Vagina (tissue), 2 donors: Measurements from ENCODE around the gene KCNJ15. TPM values are rescaled to one million over a fixed set of nuclear protein-coding genes. Genes with fewer than 3 reads are reported as not detected.
A peak's percentile ranks its signal among the peaks of the same experiment; 100 is the strongest.

Experiments
- DNase-seq, 2 donors: peaks; one replicate each; pipeline ENCODE4 v3.0.0-alpha.2; 2017; ENCODE audit errors: extremely low spot score in 2 of 2
- H3K27ac ChIP-seq: fragments of 200-600 bp; sonication (generic); one replicate; pipeline ENCODE4 v1.5.1; 2019
- H3K27me3 ChIP-seq: fragments of 200-600 bp; sonication (generic); one replicate; pipeline ENCODE4 v1.5.1; 2019
- H3K36me3 ChIP-seq, 2 donors: fragments of 200-600 bp; sonication (generic); one replicate each; pipeline ENCODE4 v1.5.1; 2017 to 2019
- H3K4me1 ChIP-seq: fragments of 200-600 bp; sonication (generic); one replicate; pipeline ENCODE4 v1.5.1; 2019
- H3K4me3 ChIP-seq, 2 donors: fragments of 200-600 bp; sonication (generic); 1 replicate in 1 of 2; 2 replicates in 1 of 2; pipeline ENCODE4 v1.5.1; 2016 to 2019
- H3K9me3 ChIP-seq: fragments of 200-600 bp; sonication (generic); one replicate; pipeline ENCODE4 v1.5.1; 2019
- POLR2A ChIP-seq, 2 donors: fragments of 450-650 bp; IDR thresholded peaks; one replicate each; pipeline ENCODE4 v1.6.1; 2017; ENCODE audit warnings: antibody characterized with exemption in 2 of 2, mild to moderate bottlenecking in 2 of 2, moderate library complexity in 2 of 2
- POLR2AphosphoS5 ChIP-seq, 2 donors: sonication (generic); formaldehyde crosslinking; IDR thresholded peaks; one replicate each; pipeline ENCODE4 v1.9.0; 2017; ENCODE audit warnings: antibody characterized with exemption in 2 of 2, mild to moderate bottlenecking in 2 of 2, low read depth in 1 of 2; ENCODE audit not compliant: insufficient read depth in 1 of 2
- intact Hi-C: fragments of 100-400 bp; cut with DNase I; formaldehyde crosslinking; loops from one replicate; pipeline ENCODE4 v1.15.1; 2023
- total RNA-seq: library from RNA; depleted of rRNA; stranded (reverse); fragments of >200 nt; gene quantifications from one replicate; pipeline ENCODE4 v1.2.3, GENCODE V29; 2016
- TF ChIP-seq, protein P1 (sequence below), 3 experiments: fragments of 450-650 bp in 2 of 3; fragments of 200-600 bp in 1 of 3; sonication (generic) in 1 of 3; IDR thresholded peaks; one replicate each; pipeline ENCODE4 v1.5.1; 2017 to 2019; ENCODE audit warnings: antibody characterized with exemption in 3 of 3, mild to moderate bottlenecking in 2 of 3, moderate library complexity in 2 of 3

The KCNJ15 gene
- total RNA-seq, 1 donor from 2014 or later: 12.3 TPM

DNA sequence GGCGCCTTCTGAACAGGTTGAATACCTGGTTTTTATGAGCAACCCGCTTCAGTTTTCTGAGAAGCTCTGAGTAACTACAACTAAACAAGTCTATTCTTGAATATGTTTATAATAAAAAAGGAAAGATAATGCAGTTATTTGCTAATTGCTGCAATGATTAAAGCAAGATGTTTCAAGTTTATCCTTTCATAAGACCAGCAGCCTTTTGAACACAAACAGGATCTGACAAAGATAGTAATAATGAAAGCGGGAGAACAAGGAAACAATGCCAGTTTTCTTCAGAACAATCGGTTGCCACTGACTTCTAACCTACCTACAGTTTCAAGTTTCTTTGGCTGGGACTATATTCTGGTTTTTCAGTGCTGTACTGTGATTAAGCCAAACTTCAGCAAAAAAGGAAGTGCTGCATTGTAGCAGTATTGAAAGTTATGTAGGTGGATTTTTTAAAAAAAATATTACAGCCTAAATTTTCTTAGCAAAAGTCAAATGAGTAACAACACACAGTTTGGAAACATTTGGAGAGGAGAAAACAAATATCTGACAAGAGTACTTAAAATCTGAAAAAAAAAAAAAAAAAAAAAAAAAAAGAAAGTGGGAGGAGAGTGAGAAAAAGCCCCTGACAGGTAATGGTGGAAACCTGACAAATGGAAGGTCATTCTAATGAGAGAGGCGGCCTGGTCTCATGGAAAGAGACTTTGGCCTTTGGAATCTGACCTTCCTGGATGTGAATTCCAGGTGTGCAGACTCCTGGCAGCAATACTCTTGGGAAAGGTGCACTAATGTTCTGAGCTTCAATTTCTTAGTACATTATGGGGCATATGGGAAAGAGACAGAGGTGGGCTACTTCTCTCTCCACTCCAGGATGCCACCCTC is 11.4 kb downstream of the KCNJ15 start:
- Histone ChIP-seq H3K36me3 (no peaks in the 10 kb centered on the region), H3K9me3 (no peaks in the 10 kb centered on the region), H3K27me3 (no peaks in the 10 kb centered on the region), H3K27ac (peak overlapping the region; percentile 48), H3K4me1 (peaks cover 53% of the 10 kb centered on the region), H3K4me3 (no peak overlapping the region)
- DNase-seq: no peak
- intact Hi-C loops: no loop called here
- TF ChIP-seq POLR2AphosphoS5 (IDR thresholded peaks at IDR 0.05; ENCODE audit: insufficient read depth in 1 of 2, low read depth in 1 of 2) (peak in 1 of 2 donors; percentile 78), POLR2A (IDR thresholded peaks at IDR 0.05) (no peak)
- TF ChIP-seq, protein P1, sequence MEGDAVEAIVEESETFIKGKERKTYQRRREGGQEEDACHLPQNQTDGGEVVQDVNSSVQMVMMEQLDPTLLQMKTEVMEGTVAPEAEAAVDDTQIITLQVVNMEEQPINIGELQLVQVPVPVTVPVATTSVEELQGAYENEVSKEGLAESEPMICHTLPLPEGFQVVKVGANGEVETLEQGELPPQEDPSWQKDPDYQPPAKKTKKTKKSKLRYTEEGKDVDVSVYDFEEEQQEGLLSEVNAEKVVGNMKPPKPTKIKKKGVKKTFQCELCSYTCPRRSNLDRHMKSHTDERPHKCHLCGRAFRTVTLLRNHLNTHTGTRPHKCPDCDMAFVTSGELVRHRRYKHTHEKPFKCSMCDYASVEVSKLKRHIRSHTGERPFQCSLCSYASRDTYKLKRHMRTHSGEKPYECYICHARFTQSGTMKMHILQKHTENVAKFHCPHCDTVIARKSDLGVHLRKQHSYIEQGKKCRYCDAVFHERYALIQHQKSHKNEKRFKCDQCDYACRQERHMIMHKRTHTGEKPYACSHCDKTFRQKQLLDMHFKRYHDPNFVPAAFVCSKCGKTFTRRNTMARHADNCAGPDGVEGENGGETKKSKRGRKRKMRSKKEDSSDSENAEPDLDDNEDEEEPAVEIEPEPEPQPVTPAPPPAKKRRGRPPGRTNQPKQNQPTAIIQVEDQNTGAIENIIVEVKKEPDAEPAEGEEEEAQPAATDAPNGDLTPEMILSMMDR (IDR thresholded peaks at IDR 0.05): no peak

DNA sequence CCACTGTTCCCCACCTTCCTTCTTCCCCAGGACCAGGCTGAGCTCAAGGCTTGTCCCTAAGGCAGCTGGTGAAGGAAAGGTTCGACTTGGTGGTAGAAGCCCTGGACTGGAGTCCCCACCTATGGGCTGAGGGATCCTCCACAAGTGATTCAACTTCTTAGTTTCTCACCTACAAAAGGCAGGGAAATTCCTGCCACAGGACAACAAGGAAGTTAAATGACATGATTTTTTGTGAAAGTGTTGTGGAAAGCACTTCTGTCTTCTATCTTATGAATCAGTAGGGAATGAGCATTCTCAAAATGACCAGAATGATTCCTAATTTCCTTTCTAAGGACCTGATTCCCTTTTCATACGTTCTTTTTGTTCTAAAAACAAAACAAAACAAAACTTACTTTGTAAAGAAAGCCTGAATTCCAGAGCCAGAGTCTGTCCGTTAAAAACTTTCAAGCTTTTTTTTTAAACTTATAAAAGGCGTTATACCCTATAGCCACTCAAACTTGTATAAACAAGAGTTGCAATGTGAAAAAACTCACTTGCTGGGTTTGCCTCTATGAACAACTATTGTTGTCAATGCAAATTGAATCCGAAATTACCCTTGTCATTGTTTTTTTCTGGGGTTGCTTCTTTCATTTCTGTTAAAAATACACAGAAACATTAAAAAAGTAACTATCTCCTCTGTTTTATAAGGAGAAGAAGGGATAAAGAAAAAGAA is 12.2 kb downstream of the KCNJ15 start:
- intact Hi-C loops: no loop called here
- Histone ChIP-seq H3K4me1 (peaks cover 53% of the 10 kb centered on the region), H3K36me3 (no peaks in the 10 kb centered on the region), H3K9me3 (no peaks in the 10 kb centered on the region), H3K27me3 (no peaks in the 10 kb centered on the region), H3K27ac (peak overlapping the region; percentile 47), H3K4me3 (no peak overlapping the region)
- no peak for DNase-seq
- TF ChIP-seq, protein P1 (IDR thresholded peaks at IDR 0.05): no peak
- TF ChIP-seq POLR2A (IDR thresholded peaks at IDR 0.05): no peak
- TF ChIP-seq POLR2AphosphoS5 (IDR thresholded peaks at IDR 0.05; ENCODE audit: insufficient read depth in 1 of 2, low read depth in 1 of 2): no peak

DNA sequence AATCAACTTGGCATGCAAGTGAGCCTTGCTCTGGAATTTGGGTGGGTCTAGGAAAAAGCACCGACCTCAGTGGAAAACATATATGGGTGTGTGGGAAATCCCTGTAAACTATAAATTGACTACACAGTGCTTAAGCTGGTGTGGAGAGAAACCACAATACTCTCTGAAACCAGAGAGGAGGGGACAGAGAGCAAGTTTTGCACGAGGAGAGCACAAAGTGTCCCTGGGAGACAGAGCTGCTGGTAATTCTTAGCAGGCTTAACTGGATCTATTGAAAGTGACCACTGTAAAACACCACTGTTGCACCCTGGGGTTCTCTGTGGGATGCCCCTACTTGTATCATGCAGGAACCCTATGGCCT is 12.8 kb downstream of the KCNJ15 start:
- H3K4me1 ChIP-seq: peaks cover 53% of the 10 kb centered on the region
- H3K36me3 ChIP-seq: no peaks in the 10 kb centered on the region
- DNase-seq: no peak
- H3K4me3 ChIP-seq: no peak overlapping the region
- no peaks in the 10 kb centered on the region for H3K27me3 ChIP-seq
- TF ChIP-seq POLR2A (IDR thresholded peaks at IDR 0.05): no peak
- TF ChIP-seq, protein P1 (IDR thresholded peaks at IDR 0.05): no peak
- no peak for TF ChIP-seq POLR2AphosphoS5 (IDR thresholded peaks at IDR 0.05; ENCODE audit: insufficient read depth in 1 of 2, low read depth in 1 of 2)
- intact Hi-C loops: no loop called here
- H3K27ac ChIP-seq: no peak overlapping the region
- H3K9me3 ChIP-seq: no peaks in the 10 kb centered on the region

DNA sequence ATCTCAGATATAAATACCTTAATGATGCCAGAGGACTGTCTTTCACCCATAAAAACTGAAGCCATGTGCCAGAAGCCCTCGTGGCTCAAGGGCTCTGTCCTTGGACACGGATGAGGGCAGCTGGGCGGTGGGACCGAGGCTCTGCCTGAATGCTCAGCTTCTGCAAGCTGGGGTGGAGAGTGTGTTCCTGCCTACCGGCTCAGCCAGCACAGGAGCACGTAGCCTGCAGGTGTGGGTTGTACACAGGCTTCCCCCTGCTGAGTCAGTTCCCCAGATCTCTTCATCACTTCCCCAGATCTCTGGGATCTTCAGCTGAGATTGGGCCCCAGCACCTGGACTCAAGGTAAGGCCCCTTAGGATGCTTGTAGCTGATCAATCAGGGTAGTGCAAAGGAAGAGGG is 15.4 kb downstream of the KCNJ15 start:
- no peak overlapping the region for H3K4me3 ChIP-seq
- no peaks in the 10 kb centered on the region for H3K9me3 ChIP-seq
- H3K36me3 ChIP-seq: no peaks in the 10 kb centered on the region
- H3K27ac ChIP-seq: no peak overlapping the region
- no peaks in the 10 kb centered on the region for H3K27me3 ChIP-seq
- intact Hi-C loops: no loop called here
- DNase-seq: no peak
- TF ChIP-seq POLR2A (IDR thresholded peaks at IDR 0.05): no peak
- no peak for TF ChIP-seq POLR2AphosphoS5 (IDR thresholded peaks at IDR 0.05; ENCODE audit: insufficient read depth in 1 of 2, low read depth in 1 of 2)
- TF ChIP-seq, protein P1 (IDR thresholded peaks at IDR 0.05): no peak
- H3K4me1 ChIP-seq: peaks cover 50% of the 10 kb centered on the region
